ENCODE measurements around the gene AFF4. TPM values are rescaled to one million over a fixed set of nuclear protein-coding genes. Genes with fewer than 3 reads are reported as not detected.
A peak's percentile ranks its signal among the peaks of the same experiment; 100 is the strongest.
"Not testable (repeated sequence)": the region's sequence is repeated elsewhere in the genome, so short reads cannot be mapped to it uniquely, and the experiment has no call there.

Gene AFF4
- total RNA-seq, 1 experiment from 2014 or later, result 58.1 TPM

DNA sequence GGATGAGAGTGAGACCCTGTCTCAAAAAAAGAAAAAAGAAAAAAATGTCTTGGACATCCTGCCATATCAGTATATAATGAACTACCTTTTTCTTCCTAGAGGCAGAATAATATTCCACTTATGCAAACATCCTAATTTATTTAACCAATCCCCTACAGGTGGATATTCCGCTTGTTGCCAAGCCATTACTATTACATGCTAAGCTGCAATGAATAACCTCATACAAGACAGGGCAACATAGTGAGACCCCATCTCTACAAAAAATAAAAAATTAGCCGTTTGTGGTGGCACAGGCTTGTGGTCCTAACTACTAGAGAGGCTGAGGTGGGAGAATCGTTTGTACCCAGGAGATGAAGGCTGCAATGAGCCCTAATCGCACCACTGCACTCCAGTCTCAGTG lies 1.7 kb upstream of the AFF4 start:
- DNase-seq (ENCODE audit: low spot score) (no peak), ATAC-seq (no peak)
- Mint-ChIP-seq H3K9me3 (no peaks in the 10 kb centered on the region), H3K27me3 (ENCODE audit: low read depth) (no peaks in the 10 kb centered on the region; the same call in 1 of the 2 replicates), H3K36me3 (peaks cover 5% of the 10 kb centered on the region), H3K27ac (no peak overlapping the region), H3K4me1 (peaks cover 18% of the 10 kb centered on the region), H3K4me3 (no peak overlapping the region)
- TF ChIP-seq HMGA2 (CRISPR knock-in tag; IDR thresholded peaks at IDR 0.05) (no peak), ZNF121 (CRISPR knock-in tag; IDR thresholded peaks at IDR 0.05) (peak; percentile 84; the same call in 1 of the 2 replicates)
- ChIA-PET POLR2A (no interaction called here), CTCF (no interaction called here)

DNA sequence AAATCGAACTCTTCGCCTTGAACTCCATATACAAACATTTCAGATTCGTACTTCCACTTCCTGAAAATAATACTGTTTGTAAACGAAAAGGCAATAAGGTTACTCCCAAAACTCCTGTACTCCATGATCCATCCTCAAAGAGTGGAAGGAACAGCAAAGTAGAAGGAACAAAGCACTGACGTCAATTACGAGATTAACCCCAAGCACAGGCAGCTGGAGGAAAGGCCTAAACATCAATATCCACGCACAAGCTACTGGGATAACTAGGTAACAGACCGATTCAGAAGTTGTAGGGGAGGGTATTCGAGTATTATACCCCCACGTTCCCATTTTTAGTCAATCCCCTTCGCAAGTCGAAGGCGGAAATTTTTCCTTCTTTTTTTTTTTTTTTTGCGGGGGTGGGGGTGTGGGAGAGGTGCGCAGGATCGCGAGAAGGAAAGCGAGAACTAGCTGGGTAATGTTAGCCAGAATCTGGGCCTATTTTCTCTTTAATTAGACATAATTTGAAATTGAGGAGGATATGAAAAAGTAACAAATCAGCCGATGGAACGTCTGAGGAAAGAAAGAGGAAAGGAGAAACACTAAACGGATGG lies 909 bp downstream of the AFF4 start:
- H3K4me1 Mint-ChIP-seq, result peaks cover 18% of the 10 kb centered on the region
- peak overlapping the region; percentile 99 for H3K27ac Mint-ChIP-seq
- no peak for TF ChIP-seq ETV6 (CRISPR knock-in tag; IDR thresholded peaks at IDR 0.05)
- TF ChIP-seq TP53 (CRISPR knock-in tag; IDR thresholded peaks at IDR 0.05), result no peak
- no peak for TF ChIP-seq MXD4 (CRISPR knock-in tag; IDR thresholded peaks at IDR 0.05; ENCODE audit: borderline replicate concordance)
- no peak for TF ChIP-seq ZNF121 (CRISPR knock-in tag; IDR thresholded peaks at IDR 0.05)
- no peak for TF ChIP-seq E2F1 (CRISPR knock-in tag; IDR thresholded peaks at IDR 0.05)
- no peak for TF ChIP-seq STAT6 (CRISPR knock-in tag; conservative IDR thresholded peaks at IDR 0.05; ENCODE audit: low read depth)
- no peak for TF ChIP-seq PRRX2 (CRISPR knock-in tag; IDR thresholded peaks at IDR 0.05)
- TF ChIP-seq MYBL2 (CRISPR knock-in tag; IDR thresholded peaks at IDR 0.05), result no peak
- ChIA-PET POLR2A (interaction anchor here (0.6 to 3.3 kb wide), 3 partner anchors 55 to 139 kb away, joined by 3 to 22 read pairs (median 3); partner anchors contain the start of gene HSPA4), CTCF (interaction anchor here (0.6 to 0.7 kb wide), 3 partner anchors 13 to 415 kb away, joined by 3 to 5 read pairs (median 4); partner anchors contain the start of gene HSPA4)
- H3K27me3 Mint-ChIP-seq (ENCODE audit: low read depth), result no peaks in the 10 kb centered on the region
- H3K4me3 Mint-ChIP-seq, result peak overlapping the region; percentile 98
- ATAC-seq (no peak), DNase-seq (ENCODE audit: low spot score) (no peak)
- H3K9me3 Mint-ChIP-seq, result no peaks in the 10 kb centered on the region
- peaks cover 7% of the 10 kb centered on the region for H3K36me3 Mint-ChIP-seq

GRCh38 chr5:132961887-132962286 lies 1.5 kb downstream of the AFF4 start:
- no peaks in the 10 kb centered on the region for H3K27me3 Mint-ChIP-seq (ENCODE audit: low read depth)
- H3K27ac Mint-ChIP-seq, result peak overlapping the region; percentile 99
- ChIA-PET POLR2A (interaction anchor here (3.3 kb wide), 1 partner anchor 90 kb away, joined by 22 read pairs; the partner anchor contains the start of gene HSPA4), CTCF (interaction anchor here (0.6 kb wide), 1 partner anchor 14 kb away, joined by 4 read pairs; no protein-coding TSS in a partner anchor)
- H3K36me3 Mint-ChIP-seq, result peaks cover 7% of the 10 kb centered on the region
- TF ChIP-seq ATF1 (CRISPR knock-in tag; IDR thresholded peaks at IDR 0.05) (no peak), ZNF219 (CRISPR knock-in tag; IDR thresholded peaks at IDR 0.05; ENCODE audit: borderline replicate concordance) (no peak)
- H3K4me3 Mint-ChIP-seq, result peak overlapping the region; percentile 98
- ATAC-seq (no peak), DNase-seq (ENCODE audit: low spot score) (no peak)
- H3K4me1 Mint-ChIP-seq, result peaks cover 18% of the 10 kb centered on the region
- no peaks in the 10 kb centered on the region for H3K9me3 Mint-ChIP-seq

GRCh38 chr5:132961123-132961815 lies 2.2 kb downstream of the AFF4 start:
- H3K36me3 Mint-ChIP-seq; ATAC-seq; H3K27ac Mint-ChIP-seq; H3K27me3 Mint-ChIP-seq (ENCODE audit: low read depth); H3K9me3 Mint-ChIP-seq; CTCF ChIA-PET; DNase-seq (ENCODE audit: low spot score): not testable (repeated sequence)
- POLR2A ChIA-PET, result interaction anchor here (3.3 kb wide), 1 partner anchor 90 kb away, joined by 22 read pairs; the partner anchor contains the start of gene HSPA4
- peaks cover 18% of the 10 kb centered on the region for H3K4me1 Mint-ChIP-seq
- H3K4me3 Mint-ChIP-seq, result peak overlapping the region; percentile 98

DNA sequence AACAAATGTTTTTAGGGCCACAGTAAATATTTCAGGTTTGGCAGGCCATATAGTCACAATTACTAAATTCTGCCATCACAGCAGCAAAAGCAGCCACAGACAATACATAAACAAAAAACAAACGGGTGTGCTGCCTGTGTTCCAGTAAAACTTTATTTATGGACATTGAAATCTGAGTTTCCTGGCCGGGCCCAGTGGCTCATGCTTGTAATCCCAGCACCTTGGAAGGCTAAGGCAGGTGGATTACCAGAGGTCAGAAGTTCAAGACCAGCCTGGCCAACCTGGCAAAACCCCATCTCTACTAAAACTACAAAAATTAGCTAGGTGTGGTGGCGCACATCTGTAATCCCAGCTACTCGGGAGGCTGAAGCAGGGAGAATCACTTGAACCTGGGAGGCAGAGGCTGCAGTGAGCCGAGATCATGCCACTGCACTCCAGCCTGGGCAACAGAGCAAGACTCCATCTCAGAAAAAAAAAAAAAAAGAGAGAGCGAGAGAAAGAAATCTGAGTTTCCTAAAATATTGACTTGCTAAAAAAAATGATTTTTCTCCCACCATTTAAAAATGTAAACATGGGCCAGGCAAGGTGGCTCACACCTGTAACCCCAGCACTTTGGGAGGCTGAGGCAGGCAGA lies 7.2 kb downstream of the AFF4 start:
- CTCF ChIA-PET, result interaction anchor here (0.7 kb wide), 1 partner anchor 465 kb away, joined by 6 read pairs; no protein-coding TSS in a partner anchor
- H3K27me3 Mint-ChIP-seq (ENCODE audit: low read depth); ATAC-seq; H3K9me3 Mint-ChIP-seq; H3K4me3 Mint-ChIP-seq; DNase-seq (ENCODE audit: low spot score); H3K27ac Mint-ChIP-seq; POLR2A ChIA-PET: not testable (repeated sequence)
- H3K4me1 Mint-ChIP-seq, result peaks cover 12% of the 10 kb centered on the region
- peaks cover 20% of the 10 kb centered on the region for H3K36me3 Mint-ChIP-seq
